GM23338 (cell line): Measurements from ENCODE around the gene KIF24. TPM values are rescaled to one million over a fixed set of nuclear protein-coding genes. Genes with fewer than 3 reads are reported as not detected.

Experiments
- ATAC-seq: fragments of 200-7000 bp; cut with Tn5 transposase; 3 replicates; pipeline ENCODE4 v1.9.1; 2020
- DNase-seq: peaks from one replicate; pipeline ENCODE4 v3.0.0-alpha.2; 2015; ENCODE audit warnings: low spot score
- H2AFZ ChIP-seq: fragments of 200-600 bp; sonication (generic); 2 replicates; pipeline ENCODE4 v1.8.0; 2016; ENCODE audit warnings: antibody characterized with exemption, mild to moderate bottlenecking, moderate library complexity
- H3F3A ChIP-seq: fragments of 200-600 bp; sonication (generic); replicated peaks from 2 replicates; pipeline ENCODE4 v1.8.0; 2017; ENCODE audit warnings: antibody characterized with exemption, mixed run types, low read depth
- H3K27ac ChIP-seq: fragments of 200-600 bp; sonication (generic); 2 replicates; pipeline ENCODE4 v1.6.1; 2016; ENCODE audit warnings: low read depth
- H3K27me3 ChIP-seq: fragments of 200-600 bp; sonication (generic); 2 replicates; pipeline ENCODE4 v1.8.0; 2016; ENCODE audit warnings: mild to moderate bottlenecking, mixed run types, moderate library complexity; ENCODE audit not compliant: insufficient read depth
- H3K36me3 ChIP-seq: fragments of 200-600 bp; sonication (generic); 2 replicates; pipeline ENCODE4 v1.8.0; 2016; ENCODE audit warnings: mild to moderate bottlenecking; ENCODE audit not compliant: insufficient read depth
- H3K4me1 ChIP-seq: fragments of 200-600 bp; sonication (generic); 2 replicates; pipeline ENCODE4 v1.8.0; 2016; ENCODE audit warnings: mild to moderate bottlenecking, moderate library complexity; ENCODE audit not compliant: insufficient read depth
- H3K4me2 ChIP-seq: fragments of 200-600 bp; sonication (generic); 2 replicates; pipeline ENCODE4 v1.7.1; 2017; ENCODE audit warnings: mixed run types
- H3K4me3 ChIP-seq: fragments of 200-600 bp; sonication (generic); 2 replicates; pipeline ENCODE4 v1.6.1; 2016; ENCODE audit warnings: mixed run types
- H3K79me2 ChIP-seq: fragments of 200-600 bp; sonication (generic); replicated peaks from 2 replicates; pipeline ENCODE4 v1.8.0; 2017; ENCODE audit warnings: mild to moderate bottlenecking; ENCODE audit not compliant: insufficient read depth
- H3K9me2 ChIP-seq: fragments of 200-600 bp; sonication (generic); 2 replicates; pipeline ENCODE4 v1.8.0; 2017; ENCODE audit not compliant: insufficient read depth
- H4K20me1 ChIP-seq: fragments of 200-600 bp; sonication (generic); replicated peaks from 2 replicates; pipeline ENCODE4 v1.8.0; 2017; ENCODE audit warnings: mild to moderate bottlenecking; ENCODE audit not compliant: insufficient read depth
- H3K27ac Mint-ChIP-seq: 2 replicates; pipeline ENCODE4 v1.8.0; 2020; ENCODE audit warnings: inconsistent platforms, mild to moderate bottlenecking, moderate library complexity, mixed read lengths
- H3K27me3 Mint-ChIP-seq: 3 replicates; pipeline ENCODE4 v1.8.0; 2022; ENCODE audit warnings: low read depth, mild to moderate bottlenecking, moderate library complexity, mixed read lengths, inconsistent platforms; ENCODE audit not compliant: insufficient read depth, poor library complexity
- H3K36me3 Mint-ChIP-seq: 3 replicates; pipeline ENCODE4 v1.8.0; 2021; ENCODE audit warnings: low read depth, mild to moderate bottlenecking, inconsistent platforms, moderate library complexity, mixed read lengths
- H3K4me1 Mint-ChIP-seq: 3 replicates; pipeline ENCODE4 v1.8.0; 2020; ENCODE audit warnings: mild to moderate bottlenecking, inconsistent platforms, mixed read lengths
- H3K4me3 Mint-ChIP-seq: 3 replicates; pipeline ENCODE4 v1.8.0; 2021; ENCODE audit warnings: moderate library complexity, mild to moderate bottlenecking, inconsistent platforms, mixed read lengths
- H3K9me3 Mint-ChIP-seq: 3 replicates; pipeline ENCODE4 v1.8.0; 2020; ENCODE audit warnings: moderate library complexity, mild to moderate bottlenecking, inconsistent platforms, mixed read lengths
- CREB1 ChIP-seq: fragments of 250-450 bp; sonication (Bioruptor Pico); IDR thresholded peaks from 2 replicates; pipeline ENCODE4 v1.5.0; 2020; ENCODE audit warnings: low read depth, mild to moderate bottlenecking, moderate library complexity
- CTCF ChIP-seq, 2 experiments: fragments of 200-600 bp in 1 of 2; sonication (generic) in 1 of 2; conservative IDR thresholded peaks; 2 replicates each; pipeline versions ENCODE4 v1.5.1 to v1.6.1; 2016 to 2017; ENCODE audit warnings: antibody characterized with exemption in 2 of 2, low read depth in 2 of 2, mild to moderate bottlenecking in 2 of 2, moderate library complexity in 1 of 2
- EZH2 ChIP-seq: fragments of 200-600 bp; sonication (generic); IDR thresholded peaks from one replicate; pipeline ENCODE4 v1.8.0; 2017; ENCODE audit warnings: antibody characterized with exemption, mild to moderate bottlenecking, low read depth; ENCODE audit not compliant: unreplicated experiment
- EZH2phosphoT487 ChIP-seq: fragments of 200-600 bp; sonication (generic); IDR thresholded peaks from one replicate; pipeline ENCODE4 v1.8.1; 2018; ENCODE audit warnings: antibody characterized with exemption; ENCODE audit not compliant: unreplicated experiment
- JUNB ChIP-seq: IDR thresholded peaks from one replicate; pipeline ENCODE4 v1.6.1; 2016; ENCODE audit warnings: antibody characterized with exemption; ENCODE audit not compliant: unreplicated experiment
- NANOG ChIP-seq: IDR thresholded peaks from 2 replicates; pipeline ENCODE4 v1.6.1; 2016; ENCODE audit warnings: antibody characterized with exemption, borderline replicate concordance
- POLR2AphosphoS5 ChIP-seq: IDR thresholded peaks from 2 replicates; pipeline ENCODE4 v1.6.1; 2016; ENCODE audit warnings: antibody characterized with exemption, low read depth
- ZNF331 ChIP-seq: fragments of 250-450 bp; sonication (Bioruptor Pico); IDR thresholded peaks from 2 replicates; pipeline ENCODE4 v1.5.0; 2020; ENCODE audit warnings: low read depth, mild to moderate bottlenecking, moderate library complexity
- ZNF462 ChIP-seq: fragments of 250-450 bp; sonication (Bioruptor Pico); IDR thresholded peaks from 2 replicates; pipeline ENCODE4 v1.5.0; 2020; ENCODE audit warnings: mild to moderate bottlenecking, moderate library complexity
- polyA plus RNA-seq: library from polyadenylated mRNA; unstranded; fragments of >200 nt; fragmentation: Nextera tagmentation; extraction: Ambion mirVana; gene quantifications from 2 replicates; pipeline ENCODE4 v1.2.1, GENCODE V29; 2016
- total RNA-seq: library from RNA; depleted of rRNA; stranded (reverse); fragments of >200 nt; shearing (Covaris generic); gene quantifications from 2 replicates; pipeline ENCODE4 v1.2.3, GENCODE V29; 2014
- TF ChIP-seq, protein P1 (sequence below): IDR thresholded peaks from 2 replicates; pipeline ENCODE4 v1.6.1; 2016; ENCODE audit warnings: antibody characterized with exemption

KIF24 gene
- total and polyA plus RNA-seq, 2 experiments from 2014 or later: 1.3 to 4.4 TPM

DNA sequence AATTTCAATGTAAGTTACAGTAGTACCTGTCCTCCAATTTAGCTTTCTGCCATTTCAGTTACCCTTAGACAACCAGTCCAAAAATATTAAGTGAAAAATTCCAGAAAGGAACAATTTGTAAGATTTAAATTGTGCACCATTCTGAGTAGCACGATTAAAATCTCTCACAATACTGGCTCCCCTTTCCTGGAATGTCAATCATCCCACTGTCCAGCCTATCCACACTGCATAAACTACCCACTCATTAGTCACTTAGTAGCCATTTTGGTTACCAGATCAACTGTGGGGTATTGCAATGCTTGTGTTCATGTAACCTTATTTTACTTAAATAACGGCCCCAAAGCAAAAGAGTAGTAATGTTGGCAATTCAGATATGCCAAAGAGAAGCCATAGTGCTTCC, 11.6 kb downstream of the KIF24 start (continued):
- TF ChIP-seq ZNF462 (no peak), ZNF331 (CRISPR knock-in tag) (no peak), CREB1 (no peak), EZH2phosphoT487 (no peak), JUNB (no peak), POLR2AphosphoS5 (no peak)
- TF ChIP-seq, protein P1, sequence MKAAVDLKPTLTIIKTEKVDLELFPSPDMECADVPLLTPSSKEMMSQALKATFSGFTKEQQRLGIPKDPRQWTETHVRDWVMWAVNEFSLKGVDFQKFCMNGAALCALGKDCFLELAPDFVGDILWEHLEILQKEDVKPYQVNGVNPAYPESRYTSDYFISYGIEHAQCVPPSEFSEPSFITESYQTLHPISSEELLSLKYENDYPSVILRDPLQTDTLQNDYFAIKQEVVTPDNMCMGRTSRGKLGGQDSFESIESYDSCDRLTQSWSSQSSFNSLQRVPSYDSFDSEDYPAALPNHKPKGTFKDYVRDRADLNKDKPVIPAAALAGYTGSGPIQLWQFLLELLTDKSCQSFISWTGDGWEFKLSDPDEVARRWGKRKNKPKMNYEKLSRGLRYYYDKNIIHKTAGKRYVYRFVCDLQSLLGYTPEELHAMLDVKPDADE: no peak

- H3K4me1 Mint-ChIP-seq: no peaks in the 10 kb centered on the region
- no peaks in the 10 kb centered on the region for H3K36me3 ChIP-seq
- no peak overlapping the region for H3K4me3 ChIP-seq
- H3K27me3 Mint-ChIP-seq: no peaks in the 10 kb centered on the region
- no peak overlapping the region for H3K4me3 Mint-ChIP-seq
- H3K4me1 ChIP-seq: no peaks in the 10 kb centered on the region
- H4K20me1 ChIP-seq: no peaks in the 10 kb centered on the region
- no peak overlapping the region for H2AFZ ChIP-seq
- no peak overlapping the region for H3K27ac Mint-ChIP-seq
- no peaks in the 10 kb centered on the region for H3K27me3 ChIP-seq
- H3K36me3 Mint-ChIP-seq: no peaks in the 10 kb centered on the region
- no peaks in the 10 kb centered on the region for H3K9me3 Mint-ChIP-seq
- no peak for DNase-seq
- no peaks in the 10 kb centered on the region for H3F3A ChIP-seq
- no peaks in the 10 kb centered on the region for H3K79me2 ChIP-seq
- no peak overlapping the region for H3K27ac ChIP-seq
- H3K9me2 ChIP-seq: no peaks in the 10 kb centered on the region
- H3K4me2 ChIP-seq: no peak overlapping the region
- no peak for ATAC-seq
- TF ChIP-seq CTCF (conservative IDR thresholded peaks at IDR 0.05; ENCODE audit: low read depth in 2 of 2): no peak
- TF ChIP-seq EZH2phosphoT487: no peak
- no peak for TF ChIP-seq EZH2
- TF ChIP-seq NANOG: no peak
- no peak for TF ChIP-seq CREB1
- TF ChIP-seq, protein P1: no peak
- no peak for TF ChIP-seq ZNF331 (CRISPR knock-in tag)
Measured at GRCh38 chr9:34311499-34312185, 17.4 kb downstream of the KIF24 start.
